ENCODE results near the gene BARHL1. TPM values are rescaled to one million over a fixed set of nuclear protein-coding genes. Genes with fewer than 3 reads are reported as not detected.

The BARHL1 gene
- total RNA-seq, 1 donor from 2014 or later = not detected

DNA sequence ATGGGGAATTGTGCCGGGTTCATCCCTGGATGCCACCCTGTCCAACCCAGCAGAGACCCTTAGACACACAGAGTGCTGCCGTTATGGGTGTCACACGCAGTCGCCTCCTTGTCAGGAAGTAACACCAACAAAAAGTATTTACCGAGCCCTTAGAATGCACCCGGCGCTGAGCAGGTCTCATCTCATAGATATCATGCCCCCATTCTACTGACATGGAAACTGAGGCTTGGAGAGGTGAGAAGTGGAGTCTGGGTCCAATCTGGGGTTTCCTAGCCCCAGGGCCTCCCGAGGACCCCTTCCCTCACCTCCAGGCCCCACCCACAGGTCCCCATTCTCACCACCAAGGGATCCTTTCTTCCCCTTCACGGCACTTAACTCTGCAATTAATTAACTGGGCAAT lies 36.8 kb upstream of the BARHL1 start:
- H3K36me3 ChIP-seq = no peaks in the 10 kb centered on the region
- H3K9me3 ChIP-seq = no peaks in the 10 kb centered on the region
- H3K27ac ChIP-seq = no peak overlapping the region
- no peaks in the 10 kb centered on the region for H3K27me3 ChIP-seq
- peaks cover 7% of the 10 kb centered on the region for H3K4me1 ChIP-seq
- no peak for DNase-seq (ENCODE audit: extremely low spot score in 2 of 2)
- intact Hi-C loops (cut with DNase I) = no loop called here
- no peak for TF ChIP-seq POLR2A (IDR thresholded peaks at IDR 0.05)
- TF ChIP-seq, protein P1, sequence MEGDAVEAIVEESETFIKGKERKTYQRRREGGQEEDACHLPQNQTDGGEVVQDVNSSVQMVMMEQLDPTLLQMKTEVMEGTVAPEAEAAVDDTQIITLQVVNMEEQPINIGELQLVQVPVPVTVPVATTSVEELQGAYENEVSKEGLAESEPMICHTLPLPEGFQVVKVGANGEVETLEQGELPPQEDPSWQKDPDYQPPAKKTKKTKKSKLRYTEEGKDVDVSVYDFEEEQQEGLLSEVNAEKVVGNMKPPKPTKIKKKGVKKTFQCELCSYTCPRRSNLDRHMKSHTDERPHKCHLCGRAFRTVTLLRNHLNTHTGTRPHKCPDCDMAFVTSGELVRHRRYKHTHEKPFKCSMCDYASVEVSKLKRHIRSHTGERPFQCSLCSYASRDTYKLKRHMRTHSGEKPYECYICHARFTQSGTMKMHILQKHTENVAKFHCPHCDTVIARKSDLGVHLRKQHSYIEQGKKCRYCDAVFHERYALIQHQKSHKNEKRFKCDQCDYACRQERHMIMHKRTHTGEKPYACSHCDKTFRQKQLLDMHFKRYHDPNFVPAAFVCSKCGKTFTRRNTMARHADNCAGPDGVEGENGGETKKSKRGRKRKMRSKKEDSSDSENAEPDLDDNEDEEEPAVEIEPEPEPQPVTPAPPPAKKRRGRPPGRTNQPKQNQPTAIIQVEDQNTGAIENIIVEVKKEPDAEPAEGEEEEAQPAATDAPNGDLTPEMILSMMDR (IDR thresholded peaks at IDR 0.05) = no peak
- TF ChIP-seq POLR2AphosphoS5 (IDR thresholded peaks at IDR 0.05; ENCODE audit: insufficient read depth in 1 of 2, low read depth in 1 of 2) = no peak
- no peak overlapping the region for H3K4me3 ChIP-seq

DNA sequence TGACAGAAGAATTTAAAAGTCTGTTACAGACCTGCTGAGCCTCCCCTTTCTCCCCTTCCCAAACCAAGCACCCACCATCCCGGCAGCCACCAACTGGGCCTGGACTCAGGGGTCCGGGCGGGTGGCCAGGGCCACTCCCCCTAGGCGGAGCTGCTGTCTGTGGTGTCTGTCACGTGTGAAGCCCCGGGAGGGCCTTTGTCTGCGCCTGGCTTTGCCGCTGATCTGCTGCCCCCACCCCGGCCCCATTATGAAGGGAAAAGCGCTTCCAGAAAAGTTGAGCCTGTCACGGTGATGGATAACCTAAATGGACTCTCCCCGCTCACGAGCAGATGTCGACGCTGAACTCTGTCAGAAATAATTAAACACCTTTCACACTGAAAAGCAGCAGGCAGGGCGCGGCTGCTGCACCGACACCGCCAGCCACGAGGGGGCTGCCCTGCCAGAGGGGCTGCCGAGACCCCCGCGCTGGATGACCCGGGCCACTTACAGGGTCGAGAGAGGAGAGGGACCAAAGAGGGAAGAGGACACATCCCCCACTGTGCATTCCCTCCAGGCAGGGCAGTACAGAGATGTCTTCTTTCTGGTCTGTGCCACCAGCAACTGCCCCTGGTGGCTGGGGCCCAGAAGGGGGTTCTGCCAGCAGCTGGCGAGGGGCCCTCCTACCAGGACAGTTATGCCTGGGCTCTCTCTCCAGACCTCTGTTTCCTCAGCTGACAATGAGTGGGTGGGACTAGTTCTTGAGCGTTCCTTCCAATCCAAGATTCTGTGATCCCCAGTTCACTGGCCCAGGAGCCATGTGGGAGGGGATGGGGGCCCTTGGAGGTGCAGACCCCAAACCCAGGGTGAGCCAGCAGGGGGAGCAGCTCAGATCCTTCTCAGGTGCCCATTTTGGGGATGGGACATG lies 36.0 kb upstream of the BARHL1 start:
- Histone ChIP-seq H3K4me1 (peaks cover 7% of the 10 kb centered on the region), H3K36me3 (no peaks in the 10 kb centered on the region), H3K27ac (no peak overlapping the region), H3K27me3 (no peaks in the 10 kb centered on the region), H3K9me3 (no peaks in the 10 kb centered on the region), H3K4me3 (no peak overlapping the region)
- no peak for DNase-seq (ENCODE audit: extremely low spot score in 2 of 2)
- TF ChIP-seq, protein P1 (IDR thresholded peaks at IDR 0.05) = no peak
- TF ChIP-seq POLR2A (IDR thresholded peaks at IDR 0.05) = no peak
- no peak for TF ChIP-seq POLR2AphosphoS5 (IDR thresholded peaks at IDR 0.05; ENCODE audit: insufficient read depth in 1 of 2, low read depth in 1 of 2)
- intact Hi-C loops (cut with DNase I) = no loop called here

DNA sequence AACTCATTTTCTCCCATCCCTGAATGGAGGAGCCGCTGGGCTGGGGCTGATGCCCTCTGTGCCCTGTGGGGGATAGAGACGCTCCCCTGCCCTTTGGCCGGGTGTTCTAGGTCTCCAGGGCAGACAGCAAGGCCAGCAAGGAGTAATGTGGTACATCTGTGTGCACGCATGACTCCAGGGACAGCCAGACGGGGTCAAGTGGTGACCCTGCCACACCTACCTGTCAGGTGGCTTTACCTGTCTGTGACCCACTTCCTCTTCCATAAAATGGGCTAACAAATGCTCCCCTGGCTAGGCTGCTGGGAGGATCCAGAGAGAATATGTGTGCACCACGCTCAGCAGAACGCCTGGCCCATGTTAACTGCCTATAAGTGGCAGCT lies 35.4 kb upstream of the BARHL1 start:
- H3K27ac ChIP-seq = no peak overlapping the region
- no peaks in the 10 kb centered on the region for H3K27me3 ChIP-seq
- TF ChIP-seq, protein P1 (IDR thresholded peaks at IDR 0.05) = no peak
- no peak overlapping the region for H3K4me3 ChIP-seq
- intact Hi-C loops (cut with DNase I) = no loop called here
- H3K36me3 ChIP-seq = no peaks in the 10 kb centered on the region
- H3K9me3 ChIP-seq = no peaks in the 10 kb centered on the region
- peaks cover 7% of the 10 kb centered on the region for H3K4me1 ChIP-seq
- DNase-seq (ENCODE audit: extremely low spot score in 2 of 2) = no peak

DNA sequence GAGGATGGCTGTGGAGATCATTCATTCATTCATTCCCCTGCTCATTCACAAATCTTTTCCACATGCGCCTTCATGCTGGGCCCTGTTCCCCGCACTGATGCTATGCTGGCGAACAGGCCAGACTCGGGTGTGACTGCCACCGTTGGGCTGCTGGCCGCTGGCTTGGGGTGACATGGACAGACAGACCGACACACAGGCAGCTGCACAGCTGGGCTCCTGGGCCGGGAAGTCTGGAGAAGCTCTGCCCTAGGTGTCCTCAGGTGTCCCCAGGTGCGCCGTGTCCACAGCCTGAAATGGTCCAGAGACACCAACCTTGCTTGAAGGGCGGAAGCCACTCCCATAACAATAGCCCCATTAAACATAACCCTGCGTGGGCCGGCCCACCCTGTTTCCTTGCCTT lies 35.0 kb upstream of the BARHL1 start:
- H3K4me3 ChIP-seq = no peak overlapping the region
- TF ChIP-seq POLR2A (IDR thresholded peaks at IDR 0.05) = no peak
- no peak for TF ChIP-seq POLR2AphosphoS5 (IDR thresholded peaks at IDR 0.05; ENCODE audit: insufficient read depth in 1 of 2, low read depth in 1 of 2)
- TF ChIP-seq, protein P1 (IDR thresholded peaks at IDR 0.05) = no peak
- H3K4me1 ChIP-seq = peaks cover 7% of the 10 kb centered on the region
- intact Hi-C loops (cut with DNase I) = no loop called here
- no peak for DNase-seq (ENCODE audit: extremely low spot score in 2 of 2)
- no peaks in the 10 kb centered on the region for H3K9me3 ChIP-seq
- no peaks in the 10 kb centered on the region for H3K36me3 ChIP-seq
- no peak overlapping the region for H3K27ac ChIP-seq
- no peaks in the 10 kb centered on the region for H3K27me3 ChIP-seq

DNA sequence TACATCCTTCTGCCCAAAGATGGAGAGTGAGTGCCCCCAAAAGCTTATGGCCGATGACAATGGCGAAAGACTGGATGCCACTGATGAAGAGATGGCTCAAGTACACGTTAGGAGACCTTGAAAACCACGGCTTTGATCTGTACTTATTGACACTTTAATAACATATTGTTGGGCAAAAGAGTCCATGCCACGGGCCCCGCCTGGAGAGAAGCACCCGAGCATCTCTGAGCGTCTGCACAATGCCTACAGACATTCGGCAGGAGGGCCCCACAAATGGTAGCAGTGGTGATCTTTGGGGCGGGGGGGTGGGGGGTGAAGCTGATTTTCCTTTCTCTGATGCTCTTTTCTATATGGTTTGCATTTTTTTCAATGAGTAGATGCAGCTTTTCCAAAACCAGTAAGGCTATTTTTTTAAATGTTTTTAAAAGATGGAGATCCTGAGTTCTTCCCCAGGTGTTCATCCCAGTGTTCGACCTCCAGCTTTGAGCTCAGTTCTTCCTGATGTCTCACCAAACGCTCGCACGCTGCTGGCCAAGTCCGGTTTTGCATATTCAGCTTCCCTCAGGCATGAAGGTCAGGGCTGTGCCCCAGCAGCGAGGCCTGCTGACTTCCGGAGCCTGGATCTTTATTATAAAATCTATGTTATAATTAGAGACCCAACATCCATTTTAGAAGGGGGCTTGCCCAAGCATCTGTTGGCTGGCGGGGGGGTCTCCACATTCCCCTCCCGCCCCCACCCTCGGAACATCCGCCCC lies 34.3 kb upstream of the BARHL1 start:
- intact Hi-C loops (cut with DNase I) = no loop called here
- H3K27me3 ChIP-seq = no peaks in the 10 kb centered on the region
- no peaks in the 10 kb centered on the region for H3K9me3 ChIP-seq
- H3K4me3 ChIP-seq = no peak overlapping the region
- DNase-seq (ENCODE audit: extremely low spot score in 2 of 2) = no peak
- H3K36me3 ChIP-seq = no peaks in the 10 kb centered on the region
- TF ChIP-seq, protein P1 (IDR thresholded peaks at IDR 0.05) = no peak
- TF ChIP-seq POLR2A (IDR thresholded peaks at IDR 0.05) (no peak), POLR2AphosphoS5 (IDR thresholded peaks at IDR 0.05; ENCODE audit: insufficient read depth in 1 of 2, low read depth in 1 of 2) (no peak)
- peaks cover 7% of the 10 kb centered on the region for H3K4me1 ChIP-seq
- no peak overlapping the region for H3K27ac ChIP-seq
